Measurements from ENCODE around the gene UROC1.

UROC1 gene

GRCh38 chr3:126548556-126549466 is 31.2 kb upstream of the UROC1 start:
- FAIRE-seq: no peak
- TF ChIP-seq POU2F2 (IDR thresholded peaks at IDR 0.05; ENCODE audit: low read depth, low read length): no peak
- TF ChIP-seq POLR2A (IDR thresholded peaks at IDR 0.05; ENCODE audit: low read depth, low read length): no peak
- TF ChIP-seq PAX5 (IDR thresholded peaks at IDR 0.05; ENCODE audit: insufficient read depth, low read length, severe bottlenecking): no peak
- no peak for TF ChIP-seq SPI1 (IDR thresholded peaks at IDR 0.05; ENCODE audit: low read depth, low read length)
- TF ChIP-seq TAF1 (IDR thresholded peaks at IDR 0.05; ENCODE audit: low read depth, low read length): no peak
- no peak for TF ChIP-seq POLR2AphosphoS5 (IDR thresholded peaks at IDR 0.05; ENCODE audit: low read depth, low read length)
- DNase-seq (ENCODE audit: insufficient read length, low spot score): no peak

- no peak for FAIRE-seq
- TF ChIP-seq SPI1 (IDR thresholded peaks at IDR 0.05; ENCODE audit: low read depth, low read length) (no peak), PAX5 (IDR thresholded peaks at IDR 0.05; ENCODE audit: insufficient read depth, low read length, severe bottlenecking) (no peak), POLR2A (IDR thresholded peaks at IDR 0.05; ENCODE audit: low read depth, low read length) (no peak), POU2F2 (IDR thresholded peaks at IDR 0.05; ENCODE audit: low read depth, low read length) (no peak), TAF1 (IDR thresholded peaks at IDR 0.05; ENCODE audit: low read depth, low read length) (no peak), POLR2AphosphoS5 (IDR thresholded peaks at IDR 0.05; ENCODE audit: low read depth, low read length) (no peak)
- no peak for DNase-seq (ENCODE audit: insufficient read length, low spot score)
These were observed 30.1 kb upstream of the UROC1 start for GRCh38 chr3:126547721-126548120.

GRCh38 chr3:126546549-126547239 is 29.1 kb upstream of the UROC1 start:
- TF ChIP-seq TAF1 (IDR thresholded peaks at IDR 0.05; ENCODE audit: low read depth, low read length) (no peak), POU2F2 (IDR thresholded peaks at IDR 0.05; ENCODE audit: low read depth, low read length) (no peak), POLR2AphosphoS5 (IDR thresholded peaks at IDR 0.05; ENCODE audit: low read depth, low read length) (no peak), SPI1 (IDR thresholded peaks at IDR 0.05; ENCODE audit: low read depth, low read length) (no peak), PAX5 (IDR thresholded peaks at IDR 0.05; ENCODE audit: insufficient read depth, low read length, severe bottlenecking) (no peak), POLR2A (IDR thresholded peaks at IDR 0.05; ENCODE audit: low read depth, low read length) (no peak)
- DNase-seq (ENCODE audit: insufficient read length, low spot score) (no peak), FAIRE-seq (no peak)

GRCh38 chr3:126546013-126546412 is 28.4 kb upstream of the UROC1 start:
- DNase-seq (ENCODE audit: insufficient read length, low spot score) (no peak), FAIRE-seq (no peak)
- TF ChIP-seq TAF1 (IDR thresholded peaks at IDR 0.05; ENCODE audit: low read depth, low read length): no peak
- no peak for TF ChIP-seq POLR2A (IDR thresholded peaks at IDR 0.05; ENCODE audit: low read depth, low read length)
- TF ChIP-seq POU2F2 (IDR thresholded peaks at IDR 0.05; ENCODE audit: low read depth, low read length): no peak
- no peak for TF ChIP-seq SPI1 (IDR thresholded peaks at IDR 0.05; ENCODE audit: low read depth, low read length)
- no peak for TF ChIP-seq PAX5 (IDR thresholded peaks at IDR 0.05; ENCODE audit: insufficient read depth, low read length, severe bottlenecking)

GRCh38 chr3:126545544-126545943 is 28.0 kb upstream of the UROC1 start:
- DNase-seq (ENCODE audit: insufficient read length, low spot score) (no peak), FAIRE-seq (no peak)
- TF ChIP-seq PAX5 (IDR thresholded peaks at IDR 0.05; ENCODE audit: insufficient read depth, low read length, severe bottlenecking) (no peak), POLR2AphosphoS5 (IDR thresholded peaks at IDR 0.05; ENCODE audit: low read depth, low read length) (no peak), POLR2A (IDR thresholded peaks at IDR 0.05; ENCODE audit: low read depth, low read length) (no peak), SPI1 (IDR thresholded peaks at IDR 0.05; ENCODE audit: low read depth, low read length) (no peak)

GRCh38 chr3:126544596-126545281 is 27.2 kb upstream of the UROC1 start:
- no peak for FAIRE-seq

GRCh38 chr3:126543457-126544061 is 26.0 kb upstream of the UROC1 start:
- FAIRE-seq: no peak
- TF ChIP-seq TAF1 (IDR thresholded peaks at IDR 0.05; ENCODE audit: low read depth, low read length) (no peak), PAX5 (IDR thresholded peaks at IDR 0.05; ENCODE audit: insufficient read depth, low read length, severe bottlenecking) (no peak), SPI1 (IDR thresholded peaks at IDR 0.05; ENCODE audit: low read depth, low read length) (no peak), POU2F2 (IDR thresholded peaks at IDR 0.05; ENCODE audit: low read depth, low read length) (no peak), POLR2AphosphoS5 (IDR thresholded peaks at IDR 0.05; ENCODE audit: low read depth, low read length) (no peak), POLR2A (IDR thresholded peaks at IDR 0.05; ENCODE audit: low read depth, low read length) (no peak)
- DNase-seq (ENCODE audit: insufficient read length, low spot score): no peak

More at GRCh38 chr3:126544596-126545281, 27.2 kb upstream of the UROC1 start:
- DNase-seq (ENCODE audit: insufficient read length, low spot score): no peak
- no peak for TF ChIP-seq POLR2A (IDR thresholded peaks at IDR 0.05; ENCODE audit: low read depth, low read length)
- no peak for TF ChIP-seq POU2F2 (IDR thresholded peaks at IDR 0.05; ENCODE audit: low read depth, low read length)
- TF ChIP-seq SPI1 (IDR thresholded peaks at IDR 0.05; ENCODE audit: low read depth, low read length): no peak
- no peak for TF ChIP-seq PAX5 (IDR thresholded peaks at IDR 0.05; ENCODE audit: insufficient read depth, low read length, severe bottlenecking)
- TF ChIP-seq POLR2AphosphoS5 (IDR thresholded peaks at IDR 0.05; ENCODE audit: low read depth, low read length): no peak
- no peak for TF ChIP-seq TAF1 (IDR thresholded peaks at IDR 0.05; ENCODE audit: low read depth, low read length)

- no peak for DNase-seq (ENCODE audit: insufficient read length, low spot score)
- TF ChIP-seq POLR2AphosphoS5 (IDR thresholded peaks at IDR 0.05; ENCODE audit: low read depth, low read length): no peak
- TF ChIP-seq PAX5 (IDR thresholded peaks at IDR 0.05; ENCODE audit: insufficient read depth, low read length, severe bottlenecking): no peak
- TF ChIP-seq TAF1 (IDR thresholded peaks at IDR 0.05; ENCODE audit: low read depth, low read length): no peak
- no peak for TF ChIP-seq SPI1 (IDR thresholded peaks at IDR 0.05; ENCODE audit: low read depth, low read length)
- no peak for TF ChIP-seq POU2F2 (IDR thresholded peaks at IDR 0.05; ENCODE audit: low read depth, low read length)
- TF ChIP-seq POLR2A (IDR thresholded peaks at IDR 0.05; ENCODE audit: low read depth, low read length): no peak
- FAIRE-seq: no peak
These were observed 25.0 kb upstream of the UROC1 start for GRCh38 chr3:126542340-126543241.

All from GM12891 (cell line).